NT2/D1 (cell line): ENCODE results near the gene GSTM1.

Source experiments
- DNase-seq: peaks from one replicate; pipeline ENCODE4 v3.0.0-alpha.2; 2011; ENCODE audit warnings: low read depth, low spot score
- H3K27me3 ChIP-seq: 2 replicates; pipeline ENCODE4 v1.6.0; 2011; ENCODE audit warnings: mild to moderate bottlenecking; ENCODE audit not compliant: insufficient read length, insufficient read depth
- H3K36me3 ChIP-seq: 2 replicates; pipeline ENCODE4 v1.6.1; 2011; ENCODE audit warnings: mild to moderate bottlenecking, low read length, mixed read lengths; ENCODE audit not compliant: insufficient read depth, insufficient read length
- H3K4me1 ChIP-seq: 2 replicates; pipeline ENCODE4 v1.5.1; 2011; ENCODE audit not compliant: insufficient read depth, insufficient read length
- H3K4me3 ChIP-seq: 2 replicates; pipeline ENCODE4 v1.5.1; 2011; ENCODE audit warnings: low read depth; ENCODE audit not compliant: insufficient read length
- H3K9ac ChIP-seq: 2 replicates; pipeline ENCODE4 v1.6.0; 2011; ENCODE audit warnings: low read depth; ENCODE audit not compliant: insufficient read length
- H3K9me3 ChIP-seq: 2 replicates; pipeline ENCODE4 v1.5.1; 2011; ENCODE audit warnings: mild to moderate bottlenecking, low read length; ENCODE audit not compliant: insufficient read depth
- SUZ12 ChIP-seq: IDR thresholded peaks from 2 replicates; pipeline ENCODE4 v1.6.1; 2011; ENCODE audit not compliant: insufficient read length, insufficient read depth; ENCODE audit errors: extremely low read depth
- YY1 ChIP-seq: IDR thresholded peaks from 2 replicates; pipeline ENCODE4 v1.6.1; 2011; ENCODE audit not compliant: insufficient read length, insufficient read depth
- ZNF274 ChIP-seq: IDR thresholded peaks from 2 replicates; pipeline ENCODE4 v1.6.1; 2011; ENCODE audit warnings: mild to moderate bottlenecking, low read depth, low read length

Gene GSTM1

DNA sequence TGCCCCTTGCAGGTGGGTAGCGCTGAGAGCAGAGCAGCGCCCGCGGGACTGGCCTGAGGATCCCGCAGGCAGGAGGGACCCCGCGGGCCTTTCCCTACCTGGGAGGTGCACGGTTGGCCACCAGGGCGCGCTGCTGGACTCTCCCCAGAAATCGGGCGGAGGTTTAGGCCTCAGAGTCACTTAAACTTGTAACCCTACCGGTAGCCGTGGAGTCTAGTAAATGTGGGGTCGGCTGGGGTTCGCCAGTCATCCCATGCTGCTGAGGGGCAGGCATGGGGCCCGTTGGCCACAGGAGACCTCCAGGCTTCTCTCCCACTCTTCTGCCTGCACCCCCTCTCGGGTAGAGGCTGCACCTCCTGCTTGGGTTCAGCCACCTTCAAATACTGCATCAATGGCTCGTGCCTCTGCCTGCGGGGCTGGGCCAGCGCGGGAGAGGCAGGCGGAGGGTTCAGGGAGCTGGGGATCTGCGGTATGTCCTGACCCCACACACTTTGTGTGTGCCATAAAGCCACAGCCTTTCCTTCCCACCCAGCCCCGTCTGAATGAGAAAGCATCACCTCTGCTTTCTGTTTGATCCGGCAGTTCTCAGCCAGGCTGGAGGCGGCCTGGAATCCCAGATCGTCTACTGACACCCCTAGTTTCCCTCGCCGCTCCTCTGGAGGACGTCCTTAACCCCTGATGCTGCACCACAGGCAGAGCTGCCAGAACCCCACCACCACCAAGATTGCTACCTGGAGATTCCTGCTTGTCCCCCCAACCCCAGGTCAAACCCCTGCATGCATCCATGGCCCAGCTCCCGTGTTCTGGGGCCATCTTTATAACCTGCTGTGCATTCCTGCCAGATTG lies 44.0 kb upstream of the GSTM1 start:
- H3K9me3 ChIP-seq: no peaks in the 10 kb centered on the region
- no peak overlapping the region for H3K4me3 ChIP-seq
- peaks cover 21% of the 10 kb centered on the region for H3K4me1 ChIP-seq
- no peaks in the 10 kb centered on the region for H3K36me3 ChIP-seq
- no peak for TF ChIP-seq ZNF274
- no peak for TF ChIP-seq SUZ12
- TF ChIP-seq YY1: no peak
- peak; percentile 90 for DNase-seq
- peaks cover 16% of the 10 kb centered on the region for H3K27me3 ChIP-seq
- H3K9ac ChIP-seq: peak overlapping the region; percentile 43

DNA sequence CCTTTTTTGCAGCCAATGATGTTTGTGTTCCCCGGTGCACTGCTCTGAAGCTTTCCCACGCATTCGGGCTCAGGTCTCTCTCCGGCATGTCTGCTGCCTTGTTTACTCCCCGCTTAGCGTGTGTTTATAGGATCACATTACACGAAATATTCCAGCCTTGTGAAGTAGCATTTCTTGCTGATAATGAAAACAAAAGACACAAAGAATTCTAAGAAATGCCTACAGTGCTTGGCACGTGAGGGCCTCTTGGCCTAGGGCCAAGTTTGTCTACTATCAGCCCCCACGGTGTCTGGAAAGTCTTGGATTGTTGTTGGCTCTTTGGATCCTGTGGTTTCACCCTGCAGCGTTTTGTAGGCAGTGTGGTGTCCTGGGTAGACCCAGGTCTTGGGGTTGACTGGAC lies 42.9 kb upstream of the GSTM1 start:
- Histone ChIP-seq H3K27me3 (peaks cover 16% of the 10 kb centered on the region), H3K9me3 (no peaks in the 10 kb centered on the region), H3K9ac (no peak overlapping the region), H3K4me3 (no peak overlapping the region), H3K36me3 (no peaks in the 10 kb centered on the region), H3K4me1 (peaks cover 17% of the 10 kb centered on the region)
- TF ChIP-seq SUZ12 (no peak), YY1 (no peak), ZNF274 (no peak)
- no peak for DNase-seq

DNA sequence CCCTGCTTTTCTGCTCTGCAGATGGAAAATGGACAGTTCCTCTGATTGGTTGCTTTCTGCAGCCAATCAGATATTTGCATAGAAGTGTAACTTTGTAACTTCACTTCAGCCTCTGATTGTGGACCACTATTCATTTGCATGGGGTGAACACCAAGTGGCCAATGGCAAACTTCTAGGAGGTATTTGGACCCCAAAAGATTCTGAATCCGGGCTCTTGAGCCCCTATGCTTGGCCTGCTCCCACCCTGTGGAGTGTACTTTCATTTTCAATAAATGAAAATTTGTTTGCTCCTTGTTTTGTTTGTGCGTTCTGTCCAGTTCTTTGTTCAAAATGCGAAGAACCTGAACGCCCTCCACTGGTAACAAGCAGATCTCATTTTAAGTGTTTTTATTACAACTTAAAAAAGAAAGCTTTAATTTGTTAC lies 38.1 kb upstream of the GSTM1 start:
- Histone ChIP-seq H3K9ac (no peak overlapping the region), H3K27me3 (peaks cover 4% of the 10 kb centered on the region), H3K4me3 (no peak overlapping the region), H3K9me3 (no peaks in the 10 kb centered on the region), H3K36me3 (no peaks in the 10 kb centered on the region), H3K4me1 (peaks cover 4% of the 10 kb centered on the region)
- TF ChIP-seq ZNF274: no peak
- TF ChIP-seq SUZ12: no peak
- no peak for TF ChIP-seq YY1
- no peak for DNase-seq

DNA sequence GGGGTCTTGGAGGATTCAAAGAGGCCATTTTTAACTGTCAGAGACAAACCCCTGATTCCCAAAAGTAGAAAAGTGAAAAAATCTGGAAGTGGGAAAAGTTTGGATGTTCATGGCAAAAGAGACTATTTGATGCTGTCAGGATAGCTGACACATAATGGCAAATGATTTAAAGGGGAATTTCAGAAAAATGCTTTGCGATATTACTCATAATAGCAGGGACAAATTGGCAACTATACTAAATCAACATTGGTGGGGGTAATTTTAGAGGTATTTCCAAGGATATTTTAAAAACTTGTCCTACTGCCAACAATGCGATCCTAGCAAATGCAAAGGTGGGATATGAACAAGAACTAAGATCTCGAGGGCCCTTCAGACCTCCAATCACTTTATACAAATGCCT lies 37.0 kb upstream of the GSTM1 start:
- Histone ChIP-seq H3K4me1 (no peaks in the 10 kb centered on the region), H3K27me3 (peaks cover 9% of the 10 kb centered on the region), H3K9ac (no peak overlapping the region), H3K4me3 (no peak overlapping the region), H3K36me3 (no peaks in the 10 kb centered on the region), H3K9me3 (no peaks in the 10 kb centered on the region)
- TF ChIP-seq ZNF274: no peak
- no peak for TF ChIP-seq YY1
- no peak for TF ChIP-seq SUZ12
- DNase-seq: no peak

DNA sequence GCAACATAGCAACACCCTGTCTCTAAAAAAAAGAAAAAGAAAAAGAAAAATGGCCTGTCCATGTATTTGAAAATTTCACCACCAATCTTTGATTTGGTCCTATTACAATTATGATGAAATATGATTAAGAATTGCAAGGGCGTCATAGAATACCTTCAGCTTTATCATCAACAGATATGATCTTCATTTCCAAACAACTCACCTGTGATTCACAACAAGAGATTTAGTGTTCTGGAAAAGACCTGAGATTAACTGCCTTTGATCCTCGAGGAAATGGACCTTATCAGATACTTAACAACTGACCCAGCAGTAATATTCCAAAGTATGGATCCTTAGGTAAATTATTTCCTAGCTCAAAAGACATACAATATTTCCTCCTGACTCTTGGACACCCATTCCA lies 35.2 kb upstream of the GSTM1 start:
- H3K9me3 ChIP-seq: no peaks in the 10 kb centered on the region
- peaks cover 9% of the 10 kb centered on the region for H3K27me3 ChIP-seq
- H3K4me1 ChIP-seq: no peaks in the 10 kb centered on the region
- no peak for DNase-seq
- H3K36me3 ChIP-seq: no peaks in the 10 kb centered on the region
- TF ChIP-seq ZNF274 (no peak), SUZ12 (no peak), YY1 (no peak)
- no peak overlapping the region for H3K9ac ChIP-seq
- H3K4me3 ChIP-seq: no peak overlapping the region

DNA sequence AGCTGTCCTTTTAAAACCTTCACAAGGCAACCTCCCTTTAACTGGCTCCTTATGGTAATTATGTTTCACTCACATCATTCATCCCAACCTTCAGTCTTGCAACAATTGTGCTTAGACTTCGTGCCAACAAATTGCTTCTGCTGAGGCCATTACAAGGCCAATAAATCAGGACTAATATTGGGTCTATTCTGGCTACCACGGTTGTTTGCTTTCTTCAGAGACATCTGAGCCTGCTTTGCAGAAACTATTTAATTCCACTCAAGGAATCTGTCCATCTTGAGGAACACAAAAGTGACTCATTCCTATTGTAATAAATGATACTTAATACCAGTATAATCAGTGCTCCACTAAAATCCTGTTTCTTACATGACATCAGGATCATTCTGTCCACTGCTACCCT lies 34.3 kb upstream of the GSTM1 start:
- Histone ChIP-seq H3K4me3 (no peak overlapping the region), H3K9ac (no peak overlapping the region), H3K9me3 (no peaks in the 10 kb centered on the region), H3K4me1 (no peaks in the 10 kb centered on the region), H3K36me3 (no peaks in the 10 kb centered on the region), H3K27me3 (peaks cover 9% of the 10 kb centered on the region)
- DNase-seq: no peak
- TF ChIP-seq ZNF274 (no peak), YY1 (no peak), SUZ12 (no peak)

DNA sequence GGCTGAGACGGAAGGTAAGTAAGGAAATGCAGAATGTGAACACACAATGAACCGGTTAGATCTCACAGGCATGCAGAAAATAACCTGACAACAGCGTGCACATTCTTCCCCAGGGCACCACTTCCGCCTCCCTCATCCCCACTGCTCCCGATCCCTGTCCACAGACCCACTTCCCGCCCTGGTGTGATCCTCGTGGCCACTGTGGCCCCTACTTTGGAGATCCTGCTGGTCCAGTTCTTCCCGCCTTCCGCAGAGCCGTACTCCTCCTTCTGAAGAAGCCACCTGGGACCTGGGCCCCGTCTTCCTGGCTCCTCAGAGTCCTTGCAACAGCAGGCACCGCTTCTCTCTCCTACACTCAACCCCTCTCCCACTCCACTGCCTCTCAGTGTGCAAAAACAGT lies 33.1 kb upstream of the GSTM1 start:
- no peaks in the 10 kb centered on the region for H3K4me1 ChIP-seq
- no peaks in the 10 kb centered on the region for H3K36me3 ChIP-seq
- peaks cover 9% of the 10 kb centered on the region for H3K27me3 ChIP-seq
- H3K9ac ChIP-seq: no peak overlapping the region
- no peak overlapping the region for H3K4me3 ChIP-seq
- H3K9me3 ChIP-seq: no peaks in the 10 kb centered on the region
- TF ChIP-seq SUZ12: no peak
- TF ChIP-seq ZNF274: no peak
- no peak for TF ChIP-seq YY1
- no peak for DNase-seq
